ENCODE data around the gene KRTAP10-1. TPM values are rescaled to one million over a fixed set of nuclear protein-coding genes. Genes with fewer than 3 reads are reported as not detected.

The KRTAP10-1 gene
- total RNA-seq, 4 donors from 2014 or later, result not detected

GRCh38 chr21:44515359-44516165, 24.4 kb downstream of the KRTAP10-1 start:
- Histone ChIP-seq H3K4me3 (no peak overlapping the region), H3K27me3 (no peaks in the 10 kb centered on the region), H3K36me3 (no peaks in the 10 kb centered on the region), H3K4me1 (no peaks in the 10 kb centered on the region), H3K27ac (no peak overlapping the region), H3K9me3 (no peaks in the 10 kb centered on the region)
- no peak for DNase-seq
- TF ChIP-seq CTCF (IDR thresholded peaks at IDR 0.05) (no peak), POLR2A (IDR thresholded peaks at IDR 0.05) (no peak)
- intact Hi-C loops (cut with DNase I; ENCODE audit: low total_unique reads), result no loop called here

GRCh38 chr21:44514746-44515358, 25.1 kb downstream of the KRTAP10-1 start:
- DNase-seq, result no peak
- Histone ChIP-seq H3K27me3 (no peaks in the 10 kb centered on the region), H3K4me1 (no peaks in the 10 kb centered on the region), H3K9me3 (no peaks in the 10 kb centered on the region), H3K36me3 (no peaks in the 10 kb centered on the region), H3K27ac (no peak overlapping the region), H3K4me3 (no peak overlapping the region)
- intact Hi-C loops (cut with DNase I; ENCODE audit: low total_unique reads), result no loop called here
- TF ChIP-seq POLR2A (IDR thresholded peaks at IDR 0.05), result no peak
- no peak for TF ChIP-seq CTCF (IDR thresholded peaks at IDR 0.05)

- H3K4me1 ChIP-seq, result no peaks in the 10 kb centered on the region
- no peak for DNase-seq
- no peaks in the 10 kb centered on the region for H3K36me3 ChIP-seq
- intact Hi-C loops (cut with DNase I; ENCODE audit: low total_unique reads), result no loop called here
- H3K4me3 ChIP-seq, result no peak overlapping the region
- H3K9me3 ChIP-seq, result no peaks in the 10 kb centered on the region
- no peaks in the 10 kb centered on the region for H3K27me3 ChIP-seq
- H3K27ac ChIP-seq, result no peak overlapping the region
- no peak for TF ChIP-seq POLR2A (IDR thresholded peaks at IDR 0.05)
- TF ChIP-seq CTCF (IDR thresholded peaks at IDR 0.05), result no peak
Observed at GRCh38 chr21:44514218-44514520, 25.8 kb downstream of the KRTAP10-1 start.

GRCh38 chr21:44513389-44514217, 26.4 kb downstream of the KRTAP10-1 start:
- Histone ChIP-seq H3K4me1 (no peaks in the 10 kb centered on the region), H3K27me3 (no peaks in the 10 kb centered on the region), H3K36me3 (no peaks in the 10 kb centered on the region), H3K27ac (no peak overlapping the region), H3K9me3 (no peaks in the 10 kb centered on the region), H3K4me3 (no peak overlapping the region)
- TF ChIP-seq CTCF (IDR thresholded peaks at IDR 0.05) (no peak), POLR2A (IDR thresholded peaks at IDR 0.05) (no peak)
- intact Hi-C loops (cut with DNase I; ENCODE audit: low total_unique reads), result no loop called here
- no peak for DNase-seq

Data from uterus (tissue), 4 donors.